ENCODE results near the gene COMMD1. TPM values are rescaled to one million over a fixed set of nuclear protein-coding genes. Genes with fewer than 3 reads are reported as not detected.
"Not testable (repeated sequence)": the region's sequence is repeated elsewhere in the genome, so short reads cannot be mapped to it uniquely, and the experiment has no call there.

The COMMD1 gene
- total RNA-seq, 1 experiment from 2014 or later: 8.6 TPM

- no peak for DNase-seq (ENCODE audit: low spot score)
Observed at GRCh38 chr2:62136956-62137830, 231.7 kb downstream of the COMMD1 start.

GRCh38 chr2:62140426-62141141, 235.1 kb downstream of the COMMD1 start:
- DNase-seq (ENCODE audit: low spot score): no peak

- no peak for DNase-seq (ENCODE audit: low spot score)
Observed at GRCh38 chr2:62141142-62141740, 235.8 kb downstream of the COMMD1 start.

GRCh38 chr2:62142054-62142453, 236.6 kb downstream of the COMMD1 start:
- no peak for DNase-seq (ENCODE audit: low spot score)

DNA sequence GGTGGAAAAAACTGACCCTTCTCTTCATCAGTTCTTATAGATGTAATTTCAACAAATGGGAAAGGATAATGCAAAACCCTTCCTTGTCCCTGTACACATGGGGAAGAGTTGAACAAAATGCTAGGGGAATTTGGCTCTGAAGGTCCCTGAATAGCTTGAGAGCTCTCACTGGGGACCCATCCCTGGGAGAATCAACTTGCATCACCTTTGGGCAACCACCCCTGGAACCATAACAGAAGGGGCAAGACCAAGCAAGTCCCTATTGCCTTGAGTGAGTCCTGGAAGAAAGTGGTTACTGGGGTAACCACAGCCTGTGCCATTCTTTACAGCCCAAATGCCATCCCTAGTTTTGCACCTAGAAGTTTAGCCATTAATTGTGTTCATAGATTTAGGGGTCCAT, 238.2 kb downstream of the COMMD1 start:
- DNase-seq (ENCODE audit: low spot score): no peak

DNA sequence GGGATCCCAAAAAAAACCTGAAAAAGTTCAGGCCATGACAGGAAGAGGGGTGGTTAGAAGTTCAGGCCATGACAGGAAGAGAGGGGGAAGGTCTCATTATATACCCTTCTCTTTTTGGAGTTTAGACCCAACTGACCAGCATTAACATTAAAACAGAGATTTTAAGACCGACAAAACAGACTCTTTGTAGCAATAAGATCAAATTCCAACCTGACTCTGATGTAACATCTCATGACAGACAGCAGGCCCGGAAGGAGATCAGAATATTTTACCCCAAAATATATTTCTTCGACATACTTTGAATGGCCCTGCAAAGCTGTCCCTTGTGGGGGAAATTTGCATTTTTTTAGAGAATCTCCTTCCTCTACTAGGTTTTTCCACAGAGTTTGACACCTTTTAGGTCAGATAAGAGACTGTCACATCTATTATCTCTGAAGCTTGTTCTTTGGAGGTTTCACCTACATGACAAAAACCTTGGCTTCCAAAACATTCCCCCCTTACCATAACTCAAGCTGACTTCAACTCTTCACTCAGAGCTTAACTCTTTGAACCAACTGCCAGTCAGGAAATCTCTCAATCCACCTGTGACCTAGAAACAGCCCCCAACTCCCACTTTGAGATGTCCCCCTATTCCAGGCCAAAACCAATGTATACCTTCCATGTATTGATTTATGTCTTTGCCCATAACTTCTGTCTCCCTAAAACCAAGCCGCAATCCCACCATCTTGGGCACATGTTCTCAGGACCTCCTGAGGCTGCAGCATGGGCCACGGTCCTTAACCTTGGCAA, 239.4 kb downstream of the COMMD1 start:
- no peak for DNase-seq (ENCODE audit: low spot score)

DNA sequence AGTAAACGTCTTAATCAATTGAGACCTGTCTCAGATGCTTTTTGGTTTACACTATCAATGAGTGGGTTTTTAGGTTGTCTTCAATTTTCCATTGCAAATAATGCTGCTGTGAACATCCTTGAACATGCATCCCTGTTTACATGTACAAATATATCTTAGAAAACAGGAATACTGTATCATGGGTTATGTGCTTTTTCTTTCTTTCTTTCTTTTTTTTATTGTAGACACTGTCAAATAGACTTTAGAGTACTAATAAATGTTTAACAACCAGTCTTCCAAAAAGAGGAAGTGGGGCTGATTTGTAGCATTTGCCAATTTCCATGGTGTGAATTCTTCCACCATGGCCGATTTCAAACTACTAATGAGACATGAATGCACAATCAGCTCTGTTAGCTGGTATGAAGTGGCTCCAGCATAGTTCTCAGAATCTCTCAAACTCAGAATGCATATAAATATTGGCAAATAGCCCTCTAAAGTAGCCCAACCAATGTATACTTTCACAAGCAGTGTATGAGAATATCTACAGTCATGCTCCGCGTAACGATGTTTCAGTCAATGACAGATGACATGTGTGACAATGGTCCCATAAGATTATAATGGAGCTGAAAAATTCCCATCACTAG, 240.1 kb downstream of the COMMD1 start:
- no peak for DNase-seq (ENCODE audit: low spot score)

- not testable (repeated sequence) for DNase-seq (ENCODE audit: low spot score)
Observed at GRCh38 chr2:62146790-62147189, 241.3 kb downstream of the COMMD1 start.

GRCh38 chr2:62147610-62148301, 242.3 kb downstream of the COMMD1 start:
- no peak for DNase-seq (ENCODE audit: low spot score)

- no peak for DNase-seq (ENCODE audit: low spot score)
Observed at GRCh38 chr2:62149708-62150107, 244.2 kb downstream of the COMMD1 start.

GRCh38 chr2:62150597-62151305, 245.3 kb downstream of the COMMD1 start:
- DNase-seq (ENCODE audit: low spot score): no peak

- no peak for DNase-seq (ENCODE audit: low spot score)
Observed at GRCh38 chr2:62151306-62151638, 245.8 kb downstream of the COMMD1 start.

DNA sequence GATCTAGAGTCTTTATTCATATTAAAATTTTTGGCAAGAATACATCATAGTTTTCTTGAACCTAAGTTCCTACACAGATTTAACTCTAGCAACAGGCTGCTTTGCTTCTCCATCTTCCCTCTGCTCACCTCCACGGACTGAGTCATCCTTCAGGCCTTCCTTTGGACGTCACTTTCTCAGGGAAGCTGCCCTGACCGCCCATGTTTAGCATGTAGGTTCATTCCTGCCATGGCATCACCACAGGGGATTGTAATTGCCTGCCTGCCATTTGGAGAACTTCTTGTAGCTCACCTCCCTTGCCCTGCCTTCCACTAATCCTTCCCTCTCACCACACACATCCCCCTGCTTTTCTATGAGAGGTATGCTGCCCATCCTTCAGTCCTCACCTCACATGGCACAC, 246.5 kb downstream of the COMMD1 start:
- no peak for DNase-seq (ENCODE audit: low spot score)

- no peak for DNase-seq (ENCODE audit: low spot score)
Observed at GRCh38 chr2:62156861-62157496, 251.5 kb downstream of the COMMD1 start.

DNA sequence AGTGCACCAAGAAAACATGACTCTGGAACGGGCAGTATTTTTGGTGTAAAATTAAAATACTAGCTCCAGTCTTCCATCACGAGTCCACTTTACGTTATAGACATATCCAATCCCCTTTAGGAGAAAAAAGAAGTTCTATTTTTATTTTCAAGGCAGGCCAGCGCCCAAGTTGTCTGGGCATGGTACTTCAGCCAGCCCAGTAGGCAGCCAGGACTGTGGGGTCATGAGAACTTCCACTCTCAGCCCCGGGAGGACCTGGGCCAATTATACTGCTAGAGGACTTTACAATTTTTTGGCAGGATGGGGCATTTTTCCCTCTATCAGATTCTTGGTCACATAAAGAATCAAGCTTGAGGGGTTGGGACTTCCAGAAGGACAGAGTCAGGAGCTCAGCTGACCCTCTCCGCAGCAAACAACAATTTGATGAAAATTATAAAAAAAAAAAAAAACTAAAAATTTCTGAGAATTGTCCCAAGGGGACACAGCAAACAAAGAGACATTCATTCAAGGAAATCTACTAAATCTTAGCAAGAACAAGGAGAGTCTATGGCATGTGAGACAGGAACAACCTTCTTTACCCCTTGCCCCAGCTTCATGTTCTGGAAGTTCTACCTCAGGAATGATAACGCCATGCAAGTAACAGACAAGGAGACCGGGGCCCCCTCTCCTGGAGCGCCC, 253.1 kb downstream of the COMMD1 start:
- no peak for DNase-seq (ENCODE audit: low spot score)

DNA sequence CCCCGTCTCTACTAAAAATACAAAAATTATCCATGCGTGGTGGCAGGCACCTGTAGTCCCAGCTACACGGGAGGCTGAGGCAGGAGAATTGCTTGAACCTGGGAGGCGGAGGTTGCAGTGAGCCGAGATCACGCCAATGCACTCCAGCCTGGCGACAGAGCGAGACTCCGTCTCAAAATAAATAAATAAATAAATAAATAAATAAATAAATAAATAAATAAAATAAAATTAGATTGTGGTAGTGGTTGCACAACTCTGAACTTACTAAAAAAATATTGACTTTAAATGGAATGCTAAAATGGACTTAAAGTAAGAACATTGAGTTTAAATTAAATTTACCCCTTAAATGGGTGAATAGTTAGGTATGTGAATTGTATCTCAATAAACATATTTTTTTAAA, 255.2 kb downstream of the COMMD1 start:
- DNase-seq (ENCODE audit: low spot score): not testable (repeated sequence)

GRCh38 chr2:62163106-62163831, 257.8 kb downstream of the COMMD1 start:
- no peak for DNase-seq (ENCODE audit: low spot score)

GRCh38 chr2:62163834-62164233, 258.4 kb downstream of the COMMD1 start:
- DNase-seq (ENCODE audit: low spot score): no peak
